ENCODE results near the gene DDO.

Gene DDO

GRCh38 chr6:110357298-110357663 is 58.1 kb downstream of the DDO start:
- ChIA-PET POLR2A (no interaction called here), CTCF (interaction anchor here (0.6 kb wide), 1 partner anchor 654 kb away, joined by 4 read pairs; no protein-coding TSS in a partner anchor)
- no peak for DNase-seq (ENCODE audit: extremely low spot score)
- TF ChIP-seq LEF1 (IDR thresholded peaks at IDR 0.05; ENCODE audit: borderline replicate concordance) (no peak), TARDBP (IDR thresholded peaks at IDR 0.05) (no peak), ELF4 (IDR thresholded peaks at IDR 0.05) (no peak)
- TF ChIP-seq, protein P1, sequence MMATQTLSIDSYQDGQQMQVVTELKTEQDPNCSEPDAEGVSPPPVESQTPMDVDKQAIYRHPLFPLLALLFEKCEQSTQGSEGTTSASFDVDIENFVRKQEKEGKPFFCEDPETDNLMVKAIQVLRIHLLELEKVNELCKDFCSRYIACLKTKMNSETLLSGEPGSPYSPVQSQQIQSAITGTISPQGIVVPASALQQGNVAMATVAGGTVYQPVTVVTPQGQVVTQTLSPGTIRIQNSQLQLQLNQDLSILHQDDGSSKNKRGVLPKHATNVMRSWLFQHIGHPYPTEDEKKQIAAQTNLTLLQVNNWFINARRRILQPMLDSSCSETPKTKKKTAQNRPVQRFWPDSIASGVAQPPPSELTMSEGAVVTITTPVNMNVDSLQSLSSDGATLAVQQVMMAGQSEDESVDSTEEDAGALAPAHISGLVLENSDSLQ (IDR thresholded peaks at IDR 0.05) = no peak

GRCh38 chr6:110356778-110357177 is 58.6 kb downstream of the DDO start:
- no peak for TF ChIP-seq ARNT (IDR thresholded peaks at IDR 0.05)
- no peak for TF ChIP-seq FOXM1 (IDR thresholded peaks at IDR 0.05; ENCODE audit: borderline replicate concordance)
- TF ChIP-seq BHLHE40 (IDR thresholded peaks at IDR 0.05; ENCODE audit: borderline replicate concordance) = no peak
- no peak for TF ChIP-seq NFRKB (IDR thresholded peaks at IDR 0.05)
- no peak for TF ChIP-seq HDGF (IDR thresholded peaks at IDR 0.05; ENCODE audit: borderline replicate concordance)
- no peak for TF ChIP-seq SUZ12 (IDR thresholded peaks at IDR 0.05)
- no peak for TF ChIP-seq ELF4 (IDR thresholded peaks at IDR 0.05)
- TF ChIP-seq LEF1 (IDR thresholded peaks at IDR 0.05; ENCODE audit: borderline replicate concordance) = no peak
- no peak for TF ChIP-seq FOXA1 (IDR thresholded peaks at IDR 0.05)
- no peak for TF ChIP-seq CTBP1 (IDR thresholded peaks at IDR 0.05; ENCODE audit: borderline replicate concordance)
- CTCF ChIA-PET = interaction anchor here (0.6 kb wide), 1 partner anchor 654 kb away, joined by 4 read pairs; no protein-coding TSS in a partner anchor
- POLR2A ChIA-PET = no interaction called here
- DNase-seq (ENCODE audit: extremely low spot score) = no peak

GRCh38 chr6:110355727-110356126 is 59.6 kb downstream of the DDO start:
- ChIA-PET POLR2A (no interaction called here), CTCF (interaction anchor here (1.2 kb wide), 1 partner anchor 10 kb away, joined by 3 read pairs; no protein-coding TSS in a partner anchor)
- no peak for DNase-seq (ENCODE audit: extremely low spot score)
- TF ChIP-seq HDGF (IDR thresholded peaks at IDR 0.05; ENCODE audit: borderline replicate concordance) = no peak
- TF ChIP-seq CTBP1 (IDR thresholded peaks at IDR 0.05; ENCODE audit: borderline replicate concordance) = no peak
- no peak for TF ChIP-seq FOXA1 (IDR thresholded peaks at IDR 0.05)

GRCh38 chr6:110355022-110355421 is 60.4 kb downstream of the DDO start:
- TF ChIP-seq FOXK2 (IDR thresholded peaks at IDR 0.05) (no peak), SP1 (IDR thresholded peaks at IDR 0.05) (no peak), FOXA1 (IDR thresholded peaks at IDR 0.05) (no peak), HDGF (IDR thresholded peaks at IDR 0.05; ENCODE audit: borderline replicate concordance) (no peak), CTBP1 (IDR thresholded peaks at IDR 0.05; ENCODE audit: borderline replicate concordance) (no peak), BHLHE40 (IDR thresholded peaks at IDR 0.05; ENCODE audit: borderline replicate concordance) (no peak), SUZ12 (IDR thresholded peaks at IDR 0.05) (no peak), FOXM1 (IDR thresholded peaks at IDR 0.05; ENCODE audit: borderline replicate concordance) (no peak), ELF4 (IDR thresholded peaks at IDR 0.05) (no peak), TARDBP (IDR thresholded peaks at IDR 0.05) (no peak), LEF1 (IDR thresholded peaks at IDR 0.05; ENCODE audit: borderline replicate concordance) (no peak), ARNT (IDR thresholded peaks at IDR 0.05) (no peak), NFRKB (IDR thresholded peaks at IDR 0.05) (no peak), ZNF384 (IDR thresholded peaks at IDR 0.05) (no peak), L3MBTL2 (conservative IDR thresholded peaks at IDR 0.05) (no peak)
- TF ChIP-seq, protein P1 (IDR thresholded peaks at IDR 0.05) = no peak
- ChIA-PET CTCF (interaction anchor here (1.2 kb wide), 1 partner anchor 10 kb away, joined by 3 read pairs; no protein-coding TSS in a partner anchor), POLR2A (interaction anchor here (1.4 kb wide), 1 partner anchor 39 kb away, joined by 3 read pairs; no protein-coding TSS in a partner anchor)
- no peak for DNase-seq (ENCODE audit: extremely low spot score)

DNA sequence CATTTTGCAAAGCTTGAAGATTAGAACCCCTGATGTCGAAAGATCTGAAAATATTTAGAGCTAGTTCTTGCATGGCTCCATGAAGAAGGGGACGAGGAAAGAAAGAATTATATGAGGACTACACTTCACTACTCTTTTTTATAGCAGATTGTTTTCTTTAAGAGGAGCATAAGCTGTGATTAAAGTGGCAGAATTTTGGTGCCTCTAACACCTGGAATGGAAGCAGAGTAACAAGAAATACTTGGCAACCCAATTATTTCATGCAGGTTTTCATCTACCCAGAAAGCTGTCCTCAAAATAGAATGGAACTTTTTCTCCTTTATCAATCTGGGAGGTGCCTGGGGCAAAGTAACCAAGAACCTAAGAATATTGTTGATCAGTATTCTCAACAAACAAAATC is 61.2 kb downstream of the DDO start:
- TF ChIP-seq HDGF (IDR thresholded peaks at IDR 0.05; ENCODE audit: borderline replicate concordance) = no peak
- TF ChIP-seq CTBP1 (IDR thresholded peaks at IDR 0.05; ENCODE audit: borderline replicate concordance) = no peak
- TF ChIP-seq SP1 (IDR thresholded peaks at IDR 0.05) = no peak
- no peak for TF ChIP-seq ELF4 (IDR thresholded peaks at IDR 0.05)
- TF ChIP-seq L3MBTL2 (conservative IDR thresholded peaks at IDR 0.05) = no peak
- no peak for TF ChIP-seq ARNT (IDR thresholded peaks at IDR 0.05)
- TF ChIP-seq TARDBP (IDR thresholded peaks at IDR 0.05) = no peak
- TF ChIP-seq, protein P1 (IDR thresholded peaks at IDR 0.05) = no peak
- no peak for TF ChIP-seq FOXM1 (IDR thresholded peaks at IDR 0.05; ENCODE audit: borderline replicate concordance)
- no peak for TF ChIP-seq ZNF384 (IDR thresholded peaks at IDR 0.05)
- TF ChIP-seq NFRKB (IDR thresholded peaks at IDR 0.05) = no peak
- no peak for TF ChIP-seq SUZ12 (IDR thresholded peaks at IDR 0.05)
- CTCF ChIA-PET = interaction anchor here (1.2 kb wide), 1 partner anchor 12 kb away, joined by 7 read pairs; no protein-coding TSS in a partner anchor
- DNase-seq (ENCODE audit: extremely low spot score) = no peak
- POLR2A ChIA-PET = interaction anchor here (1.4 kb wide), 1 partner anchor 38 kb away, joined by 3 read pairs; no protein-coding TSS in a partner anchor

DNA sequence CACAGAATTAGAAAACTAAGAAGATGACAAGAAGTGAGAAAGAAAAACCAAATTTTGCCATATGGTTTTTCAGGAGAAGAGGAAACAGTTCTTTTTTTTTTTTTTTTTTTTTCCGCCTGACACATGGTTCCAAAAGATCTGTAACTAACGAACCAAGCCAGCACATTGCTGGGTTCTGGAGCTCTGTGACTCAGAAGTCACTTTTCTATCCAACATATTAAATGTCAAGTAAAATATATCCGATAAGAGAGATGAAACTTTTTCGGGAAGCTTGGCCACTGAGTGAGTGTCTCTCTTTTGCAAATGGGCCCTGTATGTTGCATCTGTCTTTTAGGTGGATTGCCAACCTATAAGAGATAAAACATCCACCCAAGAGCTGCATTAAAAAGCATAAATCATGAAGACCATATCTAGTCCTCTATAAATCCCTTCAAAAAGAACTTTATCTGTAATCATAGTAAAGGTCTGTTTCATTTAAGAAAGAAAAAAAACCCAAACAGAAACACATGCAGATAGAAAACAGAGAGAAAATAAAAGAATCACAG is 61.8 kb downstream of the DDO start:
- TF ChIP-seq, protein P1 (IDR thresholded peaks at IDR 0.05) = no peak
- TF ChIP-seq SP1 (IDR thresholded peaks at IDR 0.05) = no peak
- TF ChIP-seq FOXA1 (IDR thresholded peaks at IDR 0.05) = no peak
- no peak for TF ChIP-seq LEF1 (IDR thresholded peaks at IDR 0.05; ENCODE audit: borderline replicate concordance)
- TF ChIP-seq FOXK2 (IDR thresholded peaks at IDR 0.05) = no peak
- no peak for TF ChIP-seq L3MBTL2 (conservative IDR thresholded peaks at IDR 0.05)
- ChIA-PET POLR2A (interaction anchor here (1.4 kb wide), 1 partner anchor 37 kb away, joined by 3 read pairs; no protein-coding TSS in a partner anchor), CTCF (interaction anchor here (1.2 to 1.6 kb wide), 2 partner anchors 11 to 38 kb away, joined by 3 to 7 read pairs; no protein-coding TSS in a partner anchor)
- DNase-seq (ENCODE audit: extremely low spot score) = no peak
